Measurements from ENCODE around the gene RALGDS. TPM values are rescaled to one million over a fixed set of nuclear protein-coding genes. Genes with fewer than 3 reads are reported as not detected.
A peak's percentile ranks its signal among the peaks of the same experiment; 100 is the strongest.
"Not testable (repeated sequence)": the region's sequence is repeated elsewhere in the genome, so short reads cannot be mapped to it uniquely, and the experiment has no call there.

The RALGDS gene
- total RNA-seq, 6 experiments from 2014 or later: 4.3 to 19.8 (median 5.7) TPM

DNA sequence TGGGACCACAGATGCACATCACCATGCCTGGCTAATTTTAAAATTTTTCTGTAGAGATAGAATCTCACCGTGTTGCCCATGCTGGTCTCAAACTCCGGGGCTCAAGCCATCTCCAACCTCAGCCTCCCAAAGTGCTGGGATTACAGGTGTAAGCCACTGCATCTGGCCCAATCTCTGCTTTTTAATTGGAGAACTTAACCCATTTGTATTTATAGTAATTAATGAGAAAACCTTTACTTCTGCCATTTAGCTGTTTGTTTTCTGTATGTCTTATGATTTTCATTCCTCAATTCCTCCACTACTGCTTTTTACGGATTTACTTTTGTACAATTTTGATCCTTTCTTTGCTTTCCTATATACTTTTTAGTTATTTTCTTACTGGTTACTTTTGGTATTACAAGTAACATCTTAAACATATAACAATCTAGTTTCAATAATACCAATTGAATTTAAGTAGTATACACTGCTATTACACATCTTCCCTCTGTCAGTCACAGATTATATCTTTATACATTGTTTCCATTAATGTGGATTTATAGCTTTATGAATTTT is 26.1 kb downstream of the RALGDS start:
- Histone ChIP-seq H3K9me3 (peaks cover 0 to 8% (median 0%) of the 10 kb centered on the region in 4 donors), H3K27ac (no peak overlapping the region), H3K4me3 (no peak overlapping the region), H3K36me3 (peaks cover 0 to 8% (median 2%) of the 10 kb centered on the region in 4 donors), H3K27me3 (no peaks in the 10 kb centered on the region), H3K4me1 (no peaks in the 10 kb centered on the region)
- intact Hi-C loops (cut with DNase I): no loop called here
- DNase-seq (no peak), ATAC-seq (no peak)
- 92% methylated on average over 3 of the region's 3 CpGs for WGBS (ENCODE audit: insufficient coverage, low coverage, low lambda C conversion rate, missing lambda C conversion rate)
- no peak for TF ChIP-seq CTCF (IDR thresholded peaks at IDR 0.05)
- TF ChIP-seq POLR2A (IDR thresholded peaks at IDR 0.05): no peak

GRCh38 chr9:133094351-133094750 is 26.7 kb downstream of the RALGDS start:
- H3K27me3 ChIP-seq; H3K4me3 ChIP-seq; intact Hi-C loops (cut with DNase I); ATAC-seq; H3K9me3 ChIP-seq; H3K36me3 ChIP-seq; DNase-seq; H3K4me1 ChIP-seq; H3K27ac ChIP-seq: not testable (repeated sequence)
- 72% methylated on average over 4 of the region's 4 CpGs for WGBS (ENCODE audit: insufficient coverage, low coverage, low lambda C conversion rate, missing lambda C conversion rate)

GRCh38 chr9:133090752-133091385 is 30.2 kb downstream of the RALGDS start:
- intact Hi-C loops (cut with DNase I): no loop called here
- no peak for DNase-seq
- peak in 1 of 4 donors; percentile 8 for ATAC-seq
- Histone ChIP-seq H3K36me3 (no peaks in the 10 kb centered on the region), H3K4me1 (no peaks in the 10 kb centered on the region), H3K27ac (no peak overlapping the region), H3K4me3 (no peak overlapping the region), H3K27me3 (no peaks in the 10 kb centered on the region), H3K9me3 (peaks cover 0 to 5% (median 0%) of the 10 kb centered on the region in 4 donors)
- no peak for TF ChIP-seq CTCF (IDR thresholded peaks at IDR 0.05)
- TF ChIP-seq POLR2A (IDR thresholded peaks at IDR 0.05): no peak
- 69% methylated on average over 4 of the region's 11 CpGs for WGBS (ENCODE audit: insufficient coverage, low coverage, low lambda C conversion rate, missing lambda C conversion rate)

GRCh38 chr9:133090187-133090586 is 30.9 kb downstream of the RALGDS start:
- no peaks in the 10 kb centered on the region for H3K9me3 ChIP-seq
- WGBS (ENCODE audit: insufficient coverage, low coverage, low lambda C conversion rate, missing lambda C conversion rate): 63% methylated on average over 3 of the region's 6 CpGs
- intact Hi-C loops (cut with DNase I): no loop called here
- no peak overlapping the region for H3K4me3 ChIP-seq
- TF ChIP-seq POLR2A (IDR thresholded peaks at IDR 0.05) (no peak), CTCF (IDR thresholded peaks at IDR 0.05) (no peak)
- H3K36me3 ChIP-seq: no peaks in the 10 kb centered on the region
- DNase-seq (no peak), ATAC-seq (peak in 1 of 4 donors; percentile 37)
- H3K27me3 ChIP-seq: no peaks in the 10 kb centered on the region
- H3K4me1 ChIP-seq: no peaks in the 10 kb centered on the region
- H3K27ac ChIP-seq: no peak overlapping the region

- TF ChIP-seq POLR2A (IDR thresholded peaks at IDR 0.05): no peak
- TF ChIP-seq CTCF (IDR thresholded peaks at IDR 0.05): no peak
- no peaks in the 10 kb centered on the region for H3K4me1 ChIP-seq
- no peak for ATAC-seq
These were observed 31.8 kb downstream of the RALGDS start for GRCh38 chr9:133089271-133089671.

More at GRCh38 chr9:133089271-133089671, 31.8 kb downstream of the RALGDS start:
- Histone ChIP-seq H3K36me3 (no peaks in the 10 kb centered on the region), H3K27me3 (no peaks in the 10 kb centered on the region), H3K27ac (no peak overlapping the region), H3K4me3 (no peak overlapping the region), H3K9me3 (no peaks in the 10 kb centered on the region)
- intact Hi-C loops (cut with DNase I): no loop called here
- no peak for DNase-seq
- 89% methylated on average over 5 of the region's 6 CpGs for WGBS (ENCODE audit: insufficient coverage, low coverage, low lambda C conversion rate, missing lambda C conversion rate)

Data from right lobe of liver (tissue), 6 donors.